GM18951 (cell line): ENCODE results near the gene NAV2.
"Not testable (repeated sequence)": the region's sequence is repeated elsewhere in the genome, so short reads cannot be mapped to it uniquely, and the experiment has no call there.

Experiments used
- POLR2A ChIP-seq: IDR thresholded peaks from 4 replicates; pipeline ENCODE4 v1.6.1; 2011; ENCODE audit warnings: mild to moderate bottlenecking; ENCODE audit not compliant: insufficient read length, insufficient read depth; ENCODE audit errors: extremely low read depth
- in situ Hi-C: fragments of 300-500 bp; cut with MboI; formaldehyde crosslinking; loops from one replicate; pipeline ENCODE4 v1.12.0; 2022; ENCODE audit warnings: low sequenced_read_pairs, mixed read lengths, inconsistent platforms; ENCODE audit not compliant: unreplicated experiment

NAV2 gene

DNA sequence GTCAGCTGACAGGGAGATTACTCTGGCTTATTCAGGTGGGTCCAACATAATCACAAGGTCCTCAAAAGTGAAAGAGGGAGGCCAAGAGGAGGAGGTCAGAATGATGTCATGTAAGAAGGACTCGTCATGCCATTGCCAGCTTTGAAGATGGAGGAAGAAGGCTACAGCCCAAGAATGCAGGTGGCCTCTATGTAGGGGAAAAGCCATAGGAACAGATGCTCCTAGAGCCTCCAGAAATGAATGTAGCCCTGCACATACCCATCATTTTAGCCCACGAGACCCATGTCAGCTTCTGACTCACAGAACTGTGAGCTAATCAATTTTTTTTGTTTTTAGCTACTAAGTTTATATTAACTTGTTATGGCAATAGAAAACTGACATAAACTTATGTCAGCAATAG, 276.6 kb downstream of the NAV2 start:
- no peak for TF ChIP-seq POLR2A

DNA sequence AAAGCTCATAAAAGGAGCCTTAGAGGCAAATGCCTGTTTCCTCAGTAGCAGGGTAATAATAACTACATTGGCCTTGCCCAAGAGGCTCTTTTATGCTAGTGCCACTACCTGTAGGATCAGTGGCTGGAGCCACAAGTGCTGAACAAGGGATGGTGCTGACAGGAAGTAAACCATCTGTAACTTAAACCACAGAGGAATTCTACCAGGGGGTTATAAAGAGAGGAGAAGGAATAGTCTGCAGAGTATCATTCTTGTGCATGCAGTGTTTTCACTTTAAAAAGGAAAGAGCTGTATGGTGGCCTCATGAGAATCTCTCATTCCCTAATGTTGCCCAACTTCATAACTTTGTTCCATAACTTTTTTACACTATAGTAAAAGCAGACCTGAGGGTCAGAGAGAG, 279.5 kb downstream of the NAV2 start:
- in situ Hi-C loops: no loop called here
- no peak for TF ChIP-seq POLR2A

More for the DNA sequence above, 276.6 kb downstream of the NAV2 start:
- in situ Hi-C loops: no loop called here

DNA sequence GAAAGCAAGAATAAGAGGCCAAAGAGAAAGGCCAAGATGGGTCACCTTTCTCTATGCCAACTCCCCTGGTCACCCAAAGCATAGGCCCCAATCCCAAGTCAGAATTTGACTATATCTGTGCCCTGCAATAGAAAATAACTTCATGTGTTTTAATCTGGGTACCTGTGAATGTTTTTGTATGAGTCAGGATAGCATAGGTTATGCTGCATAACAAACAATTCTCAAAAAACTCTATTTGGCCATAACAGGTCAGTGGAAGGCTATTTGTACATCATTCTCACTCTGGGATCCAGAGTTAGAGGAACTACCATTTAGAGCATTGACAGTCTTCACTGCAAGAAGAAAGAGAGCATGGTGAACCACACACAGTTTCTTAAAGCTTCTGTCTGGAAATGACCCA, 280.4 kb downstream of the NAV2 start:
- in situ Hi-C loops: no loop called here
- no peak for TF ChIP-seq POLR2A

DNA sequence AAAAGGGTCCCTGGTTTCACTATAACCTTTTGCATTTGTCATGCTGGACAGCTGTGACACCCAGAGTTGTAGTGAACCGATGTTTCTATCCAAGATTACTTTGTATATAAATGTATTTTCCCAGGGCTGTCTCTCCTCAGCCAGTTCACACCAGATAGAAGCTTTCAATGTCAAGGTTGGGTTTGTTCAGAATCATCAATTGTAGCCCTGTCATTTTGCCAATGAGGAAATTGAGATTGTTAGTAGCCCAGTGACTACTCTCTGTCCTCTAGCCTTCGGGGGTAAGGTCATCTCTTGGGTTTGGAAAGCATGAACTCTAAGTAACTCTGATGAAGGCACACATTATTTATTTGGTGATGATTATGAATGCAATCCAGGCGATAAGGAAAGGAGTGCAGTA, 282.0 kb downstream of the NAV2 start:
- in situ Hi-C loops: no loop called here
- TF ChIP-seq POLR2A: no peak

DNA sequence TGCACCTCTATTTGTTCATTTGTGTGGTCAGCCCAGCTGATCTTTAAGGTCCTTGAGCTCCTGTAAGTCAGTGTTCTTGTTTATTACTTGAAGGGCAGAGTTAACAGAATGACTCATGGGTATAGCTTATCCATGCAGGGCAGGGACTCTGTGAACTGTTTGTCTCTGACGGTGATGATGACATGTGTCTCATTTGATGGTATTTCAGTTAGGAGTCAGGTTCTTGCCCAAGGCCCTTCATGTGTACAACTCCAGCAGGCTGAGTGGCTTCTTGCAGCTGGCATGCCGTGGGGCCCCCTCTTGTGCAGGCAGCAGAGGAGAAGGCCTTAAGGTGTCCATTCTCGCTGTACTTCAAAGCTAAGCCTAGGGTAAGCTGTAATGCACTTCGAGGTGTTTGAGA, 282.5 kb downstream of the NAV2 start:
- no peak for TF ChIP-seq POLR2A
- in situ Hi-C loops: no loop called here

DNA sequence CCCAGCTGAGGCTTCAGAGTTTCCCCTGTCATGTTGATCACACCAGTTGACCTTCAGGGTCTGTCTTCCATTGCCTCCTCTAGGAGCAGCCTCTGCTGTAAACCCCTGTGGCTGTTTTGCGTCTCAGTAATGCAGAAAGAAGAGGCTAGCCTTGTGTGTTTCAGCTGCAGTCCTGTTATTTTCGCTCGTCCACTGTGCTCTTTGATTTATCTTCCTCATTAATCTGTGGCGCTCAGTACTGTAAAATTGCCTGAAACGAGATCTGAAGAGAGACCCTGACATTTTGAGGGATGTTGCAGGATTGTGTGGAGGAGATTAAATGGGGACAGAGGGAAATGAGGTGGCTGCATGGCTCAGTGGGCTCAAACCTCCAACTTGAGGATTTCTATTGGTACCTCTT, 283.9 kb downstream of the NAV2 start:
- no peak for TF ChIP-seq POLR2A
- in situ Hi-C loops: no loop called here

DNA sequence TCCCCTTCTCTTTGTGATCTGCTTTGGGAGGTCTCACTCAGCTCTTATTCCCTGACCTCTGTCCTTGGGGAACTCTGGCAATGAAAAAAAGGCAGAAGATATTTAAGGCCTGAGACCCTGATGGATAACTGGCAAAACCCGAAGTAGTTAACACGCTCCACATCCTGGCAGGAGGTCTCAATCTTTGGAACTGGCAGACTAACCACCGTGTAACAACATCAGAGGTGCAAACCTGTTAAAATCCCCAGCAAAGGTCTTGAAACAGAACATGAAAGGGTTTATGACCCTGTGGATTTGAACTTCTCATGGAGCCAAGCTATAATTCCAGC, 287.3 kb downstream of the NAV2 start:
- in situ Hi-C loops: no loop called here
- TF ChIP-seq POLR2A: no peak

DNA sequence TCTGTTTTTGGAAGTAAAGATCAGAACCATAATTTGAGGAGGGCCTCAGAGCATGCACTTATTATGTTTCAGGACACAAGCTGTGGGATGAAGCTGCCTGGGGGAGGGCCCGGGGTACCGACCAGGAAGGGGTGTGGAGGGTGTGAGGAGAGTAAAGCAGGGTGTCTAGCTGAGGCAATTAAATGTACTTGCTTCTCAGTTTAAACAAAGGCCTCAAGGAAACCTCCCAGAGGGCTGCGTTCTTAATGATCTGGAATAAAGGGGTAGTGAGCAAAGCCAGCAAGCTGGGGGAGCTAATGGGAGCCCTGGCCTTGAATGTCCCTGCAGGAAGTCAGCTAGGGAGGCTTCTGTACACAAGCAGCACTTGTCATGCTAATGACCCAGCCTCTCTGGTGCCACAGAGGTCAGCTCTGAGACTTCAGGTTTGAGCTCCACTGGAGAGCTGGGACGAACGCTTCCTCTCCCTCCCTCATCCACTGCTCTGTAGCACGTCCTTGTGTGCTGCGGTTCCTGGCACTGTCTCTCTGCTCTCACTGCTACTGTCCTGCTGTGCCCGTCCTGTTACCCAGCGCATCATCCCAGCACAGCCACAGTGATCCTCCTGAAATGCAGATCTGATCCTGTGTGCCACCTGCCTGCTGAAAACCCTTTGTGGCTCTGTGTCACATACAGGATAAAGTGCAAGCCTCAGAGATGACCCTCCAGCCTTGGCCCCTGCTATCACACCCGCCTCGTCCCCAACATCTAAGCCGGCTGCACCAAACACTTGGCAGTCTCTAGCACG, 287.9 kb downstream of the NAV2 start:
- no peak for TF ChIP-seq POLR2A
- in situ Hi-C loops: no loop called here

DNA sequence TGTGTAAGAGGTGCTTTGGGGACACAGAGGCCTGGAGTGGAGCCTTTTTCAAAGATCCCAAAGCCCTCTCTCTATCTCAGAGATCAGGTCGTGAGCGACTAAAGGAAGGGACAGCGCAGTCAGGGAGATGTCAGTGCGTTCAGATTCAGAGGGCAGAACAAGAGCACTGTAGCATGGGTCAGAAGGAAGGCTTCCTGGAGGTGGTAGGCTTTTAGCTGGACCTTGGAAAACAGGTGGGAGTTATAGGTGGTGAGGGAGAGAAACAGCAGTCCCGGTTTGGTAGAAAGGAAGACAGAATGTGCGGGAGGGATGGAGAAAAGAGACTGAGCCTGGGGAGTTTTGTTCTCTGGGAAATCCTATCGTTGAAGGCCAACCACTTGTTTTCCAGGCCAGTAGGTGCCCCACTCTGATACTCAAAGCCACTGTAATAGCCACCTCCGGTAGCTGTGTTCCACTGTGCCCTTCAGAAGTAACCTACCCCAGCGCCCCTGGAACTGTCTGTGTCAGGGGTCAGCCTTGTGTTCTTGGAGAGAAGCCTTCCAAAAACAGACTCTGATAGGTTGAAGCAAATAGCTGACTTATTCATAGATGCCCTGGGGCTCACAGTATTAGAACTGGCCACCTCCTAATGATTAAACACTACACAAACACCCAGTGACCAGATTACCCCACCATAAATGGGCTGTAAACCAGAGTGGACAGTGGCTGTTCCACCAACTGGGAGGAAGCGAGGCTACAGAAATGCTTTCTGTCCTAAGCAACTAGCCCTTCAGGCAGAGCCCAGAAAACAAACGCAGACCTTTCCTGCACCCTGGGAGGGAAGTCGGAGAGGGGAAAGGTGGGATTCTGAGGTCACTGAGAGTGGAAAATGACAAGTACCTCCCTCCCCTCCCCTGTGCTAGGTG, 289.9 kb downstream of the NAV2 start:
- in situ Hi-C loops: no loop called here
- TF ChIP-seq POLR2A: no peak

DNA sequence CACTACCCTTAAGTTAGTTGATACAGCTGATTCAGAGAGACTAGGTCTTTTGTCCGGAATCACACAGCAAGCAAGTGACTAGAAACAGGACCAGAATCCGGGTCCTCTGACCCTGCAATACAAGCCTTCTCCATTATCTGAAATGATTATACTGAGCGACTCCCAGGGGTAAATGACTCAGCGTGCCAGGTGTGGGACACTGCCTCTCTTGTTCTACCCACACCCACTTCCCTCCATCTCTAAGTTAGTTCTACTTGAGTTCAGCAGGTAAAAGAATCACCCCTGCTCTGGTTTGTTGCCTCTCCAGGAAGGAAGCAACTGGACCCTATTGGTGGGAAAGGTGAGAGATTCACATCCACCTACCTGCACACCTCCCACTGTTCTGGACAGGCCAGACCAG, 290.7 kb downstream of the NAV2 start:
- in situ Hi-C loops: no loop called here
- TF ChIP-seq POLR2A: no peak

DNA sequence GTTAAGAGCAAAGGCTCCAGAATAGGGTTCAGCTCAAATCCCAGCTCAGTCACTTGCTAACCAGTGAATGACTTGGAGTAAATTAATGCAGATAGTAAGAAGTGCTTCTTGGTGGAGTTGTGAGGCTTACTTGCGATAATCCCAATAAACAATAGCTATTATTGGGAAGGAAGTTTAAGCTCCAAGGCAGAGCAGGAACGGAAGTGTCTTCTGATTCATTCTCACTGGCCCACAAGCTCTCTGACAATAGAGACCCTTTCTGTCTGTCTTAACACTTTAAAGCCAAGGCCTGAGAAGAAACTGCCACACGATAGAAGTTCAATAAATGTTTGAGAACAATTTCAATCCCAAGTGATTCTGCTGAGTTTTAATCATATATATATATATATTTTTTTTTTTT, 292.2 kb downstream of the NAV2 start:
- no peak for TF ChIP-seq POLR2A
- in situ Hi-C loops: no loop called here

DNA sequence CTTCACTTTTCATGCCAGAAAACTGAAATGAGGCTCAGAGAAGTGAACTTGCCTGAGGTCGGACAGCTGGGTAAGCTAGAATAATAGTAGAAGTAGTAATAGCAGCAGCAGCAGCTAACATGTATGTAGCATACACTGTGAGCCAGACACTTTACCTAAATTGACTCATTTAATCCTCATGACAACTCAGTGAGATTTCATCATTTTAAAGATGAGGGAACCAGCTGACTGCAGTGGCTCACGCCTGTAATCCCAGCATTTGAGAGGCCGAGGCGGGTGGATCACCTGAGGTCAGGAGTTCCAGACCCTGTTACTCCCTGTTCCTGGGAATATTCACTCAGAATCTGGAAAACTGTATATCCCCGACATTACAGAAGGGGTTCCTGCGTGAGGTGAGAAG, 293.1 kb downstream of the NAV2 start:
- no peak for TF ChIP-seq POLR2A
- in situ Hi-C loops: no loop called here

DNA sequence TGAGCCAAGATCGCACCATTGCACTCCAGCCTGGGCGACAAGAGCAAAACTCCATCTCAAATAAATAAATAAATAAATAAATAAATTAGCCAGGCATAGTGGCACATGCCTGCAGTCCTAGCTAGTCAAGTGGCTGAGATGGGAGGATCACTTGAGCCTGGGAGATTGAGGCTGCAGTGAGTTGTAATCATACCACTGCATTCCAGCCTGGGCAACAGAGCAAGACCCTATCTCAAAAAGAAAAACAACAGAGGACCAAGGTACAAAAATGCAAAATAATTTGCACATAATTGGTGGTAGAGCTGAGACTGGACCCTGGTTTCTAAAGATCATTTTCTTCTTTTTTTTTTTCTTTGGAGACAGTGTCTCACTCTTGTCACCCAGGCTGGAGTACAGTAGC, 294.0 kb downstream of the NAV2 start:
- in situ Hi-C loops: not testable (repeated sequence)

DNA sequence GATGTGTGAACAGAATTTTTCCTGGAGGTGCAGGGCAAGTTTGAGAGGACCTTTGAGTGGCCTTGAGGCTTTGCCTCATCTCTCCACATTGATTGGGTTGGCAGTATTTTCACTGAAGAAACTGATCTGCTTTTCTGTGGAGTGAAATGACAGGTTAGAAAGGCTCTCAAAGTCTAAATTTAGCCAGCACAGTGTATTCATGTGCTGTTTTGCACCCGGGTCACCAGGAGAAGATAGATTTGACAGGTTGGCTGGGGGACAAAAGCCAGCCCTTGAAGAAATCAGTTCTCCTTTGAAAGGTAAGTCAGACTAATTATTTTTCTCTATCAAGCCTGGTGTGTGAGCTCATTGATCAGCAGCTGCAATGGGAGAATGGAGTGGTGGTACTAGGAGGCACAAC, 294.7 kb downstream of the NAV2 start:
- TF ChIP-seq POLR2A: no peak
- in situ Hi-C loops: no loop called here
